ENCODE measurements around the gene TYMP. TPM values are rescaled to one million over a fixed set of nuclear protein-coding genes. Genes with fewer than 3 reads are reported as not detected.

The TYMP gene
- total RNA-seq, 1 donor from 2014 or later: 6.3 TPM

- H3K4me1 Mint-ChIP-seq (ENCODE audit: unreplicated experiment): peaks cover 6% of the 10 kb centered on the region
- no peaks in the 10 kb centered on the region for H3K9me3 Mint-ChIP-seq (ENCODE audit: unreplicated experiment)
- peaks cover 32% of the 10 kb centered on the region for H3K27me3 Mint-ChIP-seq (ENCODE audit: unreplicated experiment)
- peaks cover 14% of the 10 kb centered on the region for H3K36me3 Mint-ChIP-seq (ENCODE audit: low read depth, unreplicated experiment)
- no peak for DNase-seq (ENCODE audit: low spot score)
- H3K4me3 Mint-ChIP-seq (ENCODE audit: unreplicated experiment): peak overlapping the region; percentile 95
- H3K27ac Mint-ChIP-seq (ENCODE audit: unreplicated experiment): peak overlapping the region; percentile 78
- no peak for TF ChIP-seq CTCF (IDR thresholded peaks at IDR 0.05; ENCODE audit: unreplicated experiment)
These were observed 5.1 kb downstream of the TYMP start for GRCh38 chr22:50524676-50525103.

GRCh38 chr22:50523806-50524675 lies 5.8 kb downstream of the TYMP start:
- peaks cover 30% of the 10 kb centered on the region for H3K27me3 Mint-ChIP-seq (ENCODE audit: unreplicated experiment)
- peaks cover 18% of the 10 kb centered on the region for H3K36me3 Mint-ChIP-seq (ENCODE audit: low read depth, unreplicated experiment)
- H3K27ac Mint-ChIP-seq (ENCODE audit: unreplicated experiment): peak overlapping the region; percentile 78
- H3K4me3 Mint-ChIP-seq (ENCODE audit: unreplicated experiment): peak overlapping the region; percentile 95
- H3K9me3 Mint-ChIP-seq (ENCODE audit: unreplicated experiment): no peaks in the 10 kb centered on the region
- peaks cover 6% of the 10 kb centered on the region for H3K4me1 Mint-ChIP-seq (ENCODE audit: unreplicated experiment)
- DNase-seq (ENCODE audit: low spot score): no peak
- no peak for TF ChIP-seq CTCF (IDR thresholded peaks at IDR 0.05; ENCODE audit: unreplicated experiment)

GRCh38 chr22:50523458-50523805 lies 6.4 kb downstream of the TYMP start:
- Mint-ChIP-seq H3K9me3 (ENCODE audit: unreplicated experiment) (no peaks in the 10 kb centered on the region), H3K27ac (ENCODE audit: unreplicated experiment) (no peak overlapping the region), H3K27me3 (ENCODE audit: unreplicated experiment) (peaks cover 24% of the 10 kb centered on the region), H3K4me3 (ENCODE audit: unreplicated experiment) (peak overlapping the region; percentile 7), H3K4me1 (ENCODE audit: unreplicated experiment) (peaks cover 6% of the 10 kb centered on the region), H3K36me3 (ENCODE audit: low read depth, unreplicated experiment) (peaks cover 18% of the 10 kb centered on the region)
- DNase-seq (ENCODE audit: low spot score): no peak
- TF ChIP-seq CTCF (IDR thresholded peaks at IDR 0.05; ENCODE audit: unreplicated experiment): no peak

- Mint-ChIP-seq H3K4me3 (ENCODE audit: unreplicated experiment) (peak overlapping the region; percentile 7), H3K9me3 (ENCODE audit: unreplicated experiment) (no peaks in the 10 kb centered on the region)
These were observed 6.9 kb downstream of the TYMP start for GRCh38 chr22:50522806-50523438.

More at GRCh38 chr22:50522806-50523438, 6.9 kb downstream of the TYMP start:
- DNase-seq (ENCODE audit: low spot score): no peak
- H3K27ac Mint-ChIP-seq (ENCODE audit: unreplicated experiment): no peak overlapping the region
- peaks cover 18% of the 10 kb centered on the region for H3K36me3 Mint-ChIP-seq (ENCODE audit: low read depth, unreplicated experiment)
- peaks cover 6% of the 10 kb centered on the region for H3K4me1 Mint-ChIP-seq (ENCODE audit: unreplicated experiment)
- H3K27me3 Mint-ChIP-seq (ENCODE audit: unreplicated experiment): peaks cover 19% of the 10 kb centered on the region
- no peak for TF ChIP-seq CTCF (IDR thresholded peaks at IDR 0.05; ENCODE audit: unreplicated experiment)
